ENCODE measurements around the gene SLC10A3.
A peak's percentile ranks its signal among the peaks of the same experiment; 100 is the strongest.

SLC10A3 gene

DNA sequence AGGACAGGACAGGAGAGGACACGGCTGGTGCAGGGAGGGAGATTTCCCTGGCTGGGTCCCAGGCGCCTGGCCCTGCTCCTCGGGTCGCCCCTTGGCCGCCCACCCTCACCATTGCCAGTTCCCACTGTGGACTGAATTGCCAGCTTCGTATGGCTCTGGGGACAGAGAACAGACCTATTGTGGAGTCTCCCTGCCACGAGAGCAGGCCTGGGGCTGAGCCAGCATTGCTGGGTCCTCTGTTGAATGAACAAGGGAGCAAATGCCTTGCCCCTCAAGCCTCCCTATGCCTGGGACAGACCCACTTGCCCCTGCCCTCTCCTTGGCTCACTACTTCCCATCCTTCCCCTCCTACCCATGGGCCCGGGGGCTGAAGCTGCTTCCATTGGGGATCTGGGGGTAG, 28.0 kb downstream of the SLC10A3 start:
- no peak for DNase-seq

DNA sequence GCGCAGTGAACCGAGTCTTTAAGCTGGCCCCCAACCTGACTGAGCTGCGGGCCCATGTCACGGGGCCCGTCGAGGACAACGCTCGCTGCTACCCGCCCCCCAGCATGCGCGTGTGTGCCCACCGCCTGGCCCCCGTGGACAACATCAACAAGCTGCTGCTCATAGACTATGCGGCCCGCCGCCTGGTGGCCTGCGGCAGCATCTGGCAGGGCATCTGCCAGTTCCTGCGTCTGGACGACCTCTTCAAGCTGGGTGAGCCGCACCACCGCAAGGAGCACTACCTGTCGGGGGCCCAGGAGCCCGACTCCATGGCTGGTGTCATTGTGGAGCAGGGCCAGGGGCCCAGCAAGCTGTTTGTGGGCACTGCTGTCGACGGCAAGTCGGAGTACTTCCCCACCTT, 30.1 kb downstream of the SLC10A3 start:
- no peak for DNase-seq

DNA sequence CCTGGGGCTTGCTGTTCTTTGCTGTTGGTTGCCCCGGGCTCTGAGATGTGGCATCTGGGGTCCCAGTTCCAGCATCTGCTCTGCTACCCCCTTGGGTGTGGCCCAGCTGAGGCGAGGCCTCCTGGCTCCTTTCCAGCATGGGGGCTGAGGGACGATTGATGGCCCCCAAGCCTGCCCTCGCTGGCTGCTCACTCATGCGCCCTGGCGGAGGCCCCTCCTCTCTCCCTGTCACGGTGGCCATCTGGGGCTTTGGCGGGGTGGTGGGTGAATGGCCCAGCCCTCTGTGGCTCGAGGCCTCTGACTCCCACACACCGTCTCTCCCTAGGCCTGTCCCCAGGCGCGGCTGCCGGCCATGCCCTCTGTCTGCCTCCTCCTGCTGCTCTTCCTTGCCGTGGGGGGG, 30.6 kb downstream of the SLC10A3 start:
- DNase-seq, result no peak

DNA sequence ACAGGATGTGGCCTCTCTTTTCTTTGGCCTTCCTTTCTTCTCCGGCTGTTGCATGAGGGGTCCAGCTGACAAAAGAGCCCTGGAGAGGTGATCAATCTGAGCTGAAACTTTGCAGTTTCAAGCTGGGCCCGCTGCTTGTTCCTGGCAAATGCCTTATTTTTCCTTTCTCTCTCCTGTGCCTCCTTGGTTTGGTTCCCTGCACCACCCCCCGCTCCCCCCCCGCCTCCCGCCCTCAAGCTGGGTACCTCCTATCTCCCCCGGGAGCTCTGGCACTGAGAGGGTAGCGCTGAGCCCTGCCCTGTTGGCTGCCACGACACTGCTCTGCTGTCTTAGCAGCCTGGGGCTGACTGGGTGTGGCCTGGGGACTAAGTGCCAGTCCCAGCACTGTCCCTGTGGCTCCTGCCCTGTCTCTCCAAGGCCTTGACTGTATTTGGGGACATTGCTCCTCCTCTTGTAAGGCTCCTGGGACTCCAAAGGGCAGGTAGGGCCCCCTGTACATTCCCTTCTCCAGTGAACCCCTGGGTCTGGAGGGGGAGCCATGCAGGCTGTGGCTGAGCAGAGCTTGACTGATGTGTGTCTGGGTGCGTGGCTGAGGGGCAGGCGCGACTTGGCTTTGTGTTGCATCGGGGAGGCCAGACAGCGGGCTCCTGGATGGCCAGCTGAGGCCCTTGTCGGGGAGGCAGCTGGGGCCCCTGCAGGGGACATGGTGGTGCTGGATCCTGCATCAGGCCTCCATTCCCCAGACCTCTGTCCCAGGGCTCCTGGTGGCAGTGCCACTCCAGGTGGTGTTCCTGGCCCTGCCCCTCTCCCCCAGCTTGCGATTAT, 31.3 kb downstream of the SLC10A3 start:
- DNase-seq, result no peak

DNA sequence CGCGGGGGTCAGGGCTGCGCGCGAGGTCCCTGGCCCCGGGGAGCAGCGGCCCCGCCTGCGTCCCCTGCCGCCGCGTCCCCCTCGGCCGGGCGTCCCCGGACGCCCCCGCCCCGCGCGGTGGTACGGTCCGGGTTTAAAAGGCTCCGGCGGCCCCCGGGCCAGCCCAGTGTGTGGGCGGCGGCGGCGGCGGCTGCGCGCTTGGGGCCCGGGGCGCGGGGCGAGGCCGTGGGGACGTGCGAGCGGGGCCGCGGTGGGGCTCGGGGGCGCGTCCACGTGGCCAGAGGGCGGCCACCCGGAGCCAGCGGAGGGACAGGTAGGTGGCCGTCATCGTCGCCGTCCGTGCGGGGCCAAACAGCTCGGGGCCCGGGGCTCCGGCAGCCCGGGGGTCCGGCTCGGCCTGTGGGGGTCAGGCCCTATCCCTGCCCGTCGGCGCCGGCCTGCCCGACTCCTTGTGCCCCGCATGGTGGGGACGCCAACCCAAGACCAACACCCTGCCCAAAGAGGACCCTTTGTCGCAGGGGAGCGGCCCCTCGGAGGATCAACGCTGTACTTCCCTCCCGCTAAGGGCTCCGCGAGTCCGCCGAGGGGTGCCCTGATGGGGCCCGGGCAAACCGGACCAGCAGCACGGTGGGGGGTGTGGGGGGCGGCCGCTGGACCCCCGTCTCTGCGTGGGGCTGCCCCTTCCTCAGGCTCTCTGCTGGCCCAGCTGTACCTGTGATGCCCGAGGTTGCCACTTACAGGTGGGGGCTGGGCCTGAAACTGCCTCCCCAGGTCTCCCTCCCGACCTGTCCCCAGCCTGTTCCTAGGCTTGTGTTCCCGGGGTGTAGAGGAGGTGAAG, 32.1 kb downstream of the SLC10A3 start, which contains the start of gene PLXNA3:
PLXNA3 (plus strand) TSS at position 166 of the 838 bp plus-strand sequence. CDS start 1,903 bp downstream, outside the sequence.
- DNase-seq, result no peak

DNA sequence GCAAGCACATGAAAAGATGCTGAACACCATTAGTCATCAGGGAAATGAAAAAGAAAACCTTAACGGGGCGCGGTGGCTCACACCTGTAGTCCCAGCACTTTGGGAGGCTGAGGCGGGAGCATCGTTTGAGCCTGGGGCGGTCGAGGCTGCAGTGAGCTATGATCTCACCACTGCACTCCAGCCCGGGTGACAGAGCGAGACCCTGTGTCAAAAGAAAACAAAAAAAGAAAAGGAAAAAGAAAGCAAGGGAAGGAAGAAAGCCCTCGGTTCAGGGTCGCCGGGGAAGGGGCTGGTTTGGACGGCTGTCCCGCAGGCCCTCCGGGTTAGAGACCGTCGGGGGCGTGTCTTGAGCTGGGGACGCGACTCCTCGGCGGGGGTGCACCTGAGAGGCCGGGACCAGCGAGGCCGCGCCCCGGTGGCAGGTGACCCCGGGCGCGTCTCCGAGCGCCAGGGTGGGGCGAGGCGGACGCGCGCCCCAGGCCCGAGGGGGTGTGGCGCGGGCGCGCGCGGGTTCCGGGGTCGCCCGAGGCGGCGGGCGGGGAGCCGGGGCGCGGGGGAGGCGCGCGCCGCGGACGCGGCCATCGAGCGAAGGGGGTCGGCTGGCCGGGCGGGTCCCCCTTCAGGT, 32.8 kb downstream of the SLC10A3 start:
- no peak for DNase-seq

DNA sequence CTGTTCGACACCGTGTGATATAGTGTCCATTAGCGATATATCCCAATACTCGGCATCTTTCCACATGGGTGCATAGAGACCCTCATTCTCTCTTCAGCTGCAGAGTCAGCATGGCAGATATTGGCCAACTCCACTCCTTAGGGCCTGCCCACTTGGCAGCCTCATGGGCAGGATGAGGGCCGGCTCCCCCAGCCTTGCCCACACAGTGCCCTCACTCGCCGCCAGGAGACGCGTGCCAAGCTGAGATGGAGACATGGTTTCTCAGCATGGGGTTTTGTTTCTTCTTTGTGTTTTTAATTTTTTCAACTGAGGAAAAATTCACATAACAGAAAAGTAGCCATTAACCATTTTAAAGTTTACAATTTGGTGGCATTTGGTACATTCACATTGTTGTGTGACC, 37.6 kb downstream of the SLC10A3 start:
- no peak for DNase-seq

DNA sequence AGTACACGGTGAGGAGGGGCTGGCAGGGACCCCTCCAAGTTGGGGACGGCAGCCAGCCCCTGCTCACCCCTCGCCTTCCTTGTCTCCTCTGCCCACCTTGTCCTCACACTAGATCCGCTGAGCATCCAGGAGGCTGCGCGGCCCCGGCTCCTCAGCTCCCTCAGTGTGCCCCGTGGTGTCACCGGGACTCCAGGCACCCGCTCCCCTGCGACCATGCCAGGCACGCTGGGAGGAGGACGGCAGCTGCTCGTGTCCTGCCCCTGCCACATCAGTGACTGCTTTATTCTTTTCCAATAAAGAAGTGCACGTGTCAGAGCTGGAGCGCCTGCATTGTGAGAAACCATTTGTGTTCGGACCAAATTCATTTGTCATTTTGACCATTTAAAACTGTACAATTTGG, 40.1 kb downstream of the SLC10A3 start:
- no peak for DNase-seq

DNA sequence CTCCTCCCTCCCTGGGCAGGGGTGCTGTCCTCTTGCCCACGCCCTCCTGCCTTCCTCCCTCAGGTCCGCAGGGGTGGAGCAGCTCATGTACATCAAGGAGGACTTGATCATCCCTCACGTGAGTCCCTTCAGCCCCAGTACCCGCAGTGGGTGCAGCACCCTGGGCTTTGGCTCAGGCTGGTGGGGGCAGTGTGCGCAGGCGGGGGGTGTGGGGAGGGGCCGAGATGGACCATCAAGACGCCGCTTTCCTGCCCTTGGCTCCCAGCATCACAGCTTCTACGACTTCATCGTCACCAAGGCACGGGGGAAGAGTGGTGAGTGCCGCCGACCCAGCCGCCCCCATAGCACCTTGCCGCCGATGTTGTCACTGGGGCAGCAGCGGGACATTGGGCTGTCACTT, 40.8 kb downstream of the SLC10A3 start:
- DNase-seq, result no peak

DNA sequence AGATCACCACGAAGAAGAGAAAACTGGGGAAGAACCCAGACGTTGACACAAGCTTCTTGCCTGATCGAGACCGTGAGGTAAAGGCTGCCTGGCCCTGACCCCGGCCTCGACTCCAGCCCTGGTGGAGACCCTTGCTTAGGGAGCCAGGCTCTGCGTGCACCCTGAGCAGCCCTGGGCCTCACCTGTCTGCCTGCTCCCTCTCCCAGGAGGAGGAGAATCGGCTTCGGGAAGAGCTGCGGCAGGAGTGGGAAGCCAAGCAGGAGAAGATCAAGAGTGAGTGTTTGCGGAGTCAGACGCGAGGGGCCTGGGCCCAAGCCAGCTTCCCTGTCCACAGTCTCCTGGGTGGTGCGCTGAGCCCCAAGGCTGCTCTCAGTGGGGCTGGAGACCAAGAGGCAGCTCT, 41.9 kb downstream of the SLC10A3 start:
- DNase-seq, result no peak

DNA sequence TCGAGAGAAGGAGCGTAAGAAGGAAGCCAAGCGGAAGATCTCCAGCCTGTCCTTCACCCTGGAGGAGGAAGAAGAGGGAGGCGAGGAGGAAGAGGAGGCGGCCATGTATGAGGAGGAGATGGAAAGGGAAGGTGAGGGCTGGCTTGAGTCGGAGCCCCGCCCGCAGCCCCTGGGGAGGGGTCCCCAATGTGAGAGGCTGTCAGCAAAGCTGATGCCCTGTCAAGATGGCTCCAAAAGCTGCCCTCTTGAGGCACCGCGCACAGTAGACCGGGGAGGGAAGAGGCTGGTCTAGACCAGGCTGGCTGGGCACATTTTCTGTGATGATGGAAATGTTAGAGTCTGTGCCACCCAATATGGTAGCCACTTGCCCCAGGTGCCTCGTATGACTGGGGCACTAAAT, 44.0 kb downstream of the SLC10A3 start:
- DNase-seq, result no peak

DNA sequence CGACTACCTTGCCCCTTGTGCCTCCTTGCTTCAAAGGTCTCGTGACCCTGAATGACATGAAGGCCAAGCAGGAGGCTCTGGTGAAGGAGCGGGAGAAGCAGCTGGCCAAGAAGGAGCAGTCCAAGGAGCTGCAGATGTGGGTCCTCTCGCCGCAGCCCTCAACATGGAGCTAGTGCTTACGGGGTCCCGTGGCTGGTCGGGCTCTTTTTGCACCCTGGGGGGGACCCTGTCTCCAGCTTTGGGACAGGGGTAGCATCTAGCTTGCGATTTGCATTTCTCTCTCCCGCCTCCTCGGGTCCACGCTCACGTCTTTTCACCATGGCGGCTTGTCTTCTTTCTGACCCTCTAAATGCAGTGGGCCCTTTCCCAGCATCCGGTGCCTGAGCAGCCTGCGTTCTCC, 44.7 kb downstream of the SLC10A3 start:
- no peak for DNase-seq

DNA sequence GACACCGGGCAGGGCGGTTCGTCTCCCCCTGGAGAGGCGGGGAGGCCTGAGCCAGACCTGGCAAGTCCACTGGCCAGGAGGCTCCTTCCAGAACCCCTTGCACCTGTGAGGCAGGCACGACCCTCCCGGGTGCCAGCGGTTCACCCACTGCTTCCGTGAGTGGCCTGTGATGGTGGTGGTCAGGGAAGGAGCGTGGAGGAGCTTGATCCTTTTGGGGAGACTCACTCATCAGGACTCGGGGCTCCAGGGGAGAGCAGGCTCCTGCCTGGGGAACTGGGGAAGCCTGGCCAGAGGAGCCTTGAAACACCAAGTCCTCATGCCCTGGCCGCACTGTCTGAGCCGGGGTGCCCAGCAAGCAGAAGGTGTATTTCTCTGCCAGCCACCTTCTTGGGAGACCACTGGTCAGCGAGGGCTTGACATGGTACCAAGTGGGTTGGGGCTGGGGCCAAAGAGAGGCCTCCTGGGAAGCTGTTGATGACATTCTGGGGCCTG, 45.6 kb downstream of the SLC10A3 start:
- no peak for DNase-seq

DNA sequence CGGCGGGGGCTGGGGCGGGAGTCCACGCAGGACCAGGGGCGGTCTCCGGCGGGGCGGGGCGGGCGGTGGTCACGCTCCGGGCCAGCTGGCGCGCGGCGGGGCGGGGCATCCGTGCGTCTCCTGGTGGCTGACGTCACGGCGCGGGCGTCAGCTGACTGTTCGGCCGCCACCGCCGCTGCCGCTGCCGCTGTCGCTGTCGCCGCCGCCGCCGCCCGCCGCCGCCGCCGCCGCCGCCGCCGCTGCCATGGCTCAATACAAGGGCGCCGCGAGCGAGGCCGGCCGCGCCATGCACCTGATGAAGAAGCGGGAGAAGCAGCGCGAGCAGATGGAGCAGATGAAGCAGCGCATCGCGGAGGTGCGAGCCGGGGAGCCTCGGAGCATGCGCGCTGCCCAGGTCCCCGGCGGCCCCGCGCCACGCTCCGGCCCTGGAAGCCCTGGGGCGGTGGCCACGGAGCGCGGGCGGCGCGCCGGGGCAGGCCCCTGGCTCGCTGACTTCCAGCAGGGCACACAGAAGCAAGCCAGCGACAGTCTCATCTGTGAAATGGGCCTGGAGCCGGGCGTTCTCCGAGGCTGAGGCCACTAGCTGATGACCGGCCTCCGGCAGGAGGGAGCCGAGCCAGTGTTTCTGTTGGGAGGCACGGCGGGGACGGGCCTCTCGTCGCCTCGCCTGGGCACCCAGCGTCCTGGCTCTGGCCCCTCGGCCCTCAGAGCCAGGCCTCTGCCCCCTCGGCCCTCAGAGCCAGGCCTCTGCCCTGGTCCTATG, 46.3 kb downstream of the SLC10A3 start, which contains the start of gene FAM50A:
FAM50A (plus strand) TSS at position 150 of the 763 bp plus-strand sequence; CDS start at position 245, 95 bp downstream.
- peak; percentile 43 for DNase-seq

DNA sequence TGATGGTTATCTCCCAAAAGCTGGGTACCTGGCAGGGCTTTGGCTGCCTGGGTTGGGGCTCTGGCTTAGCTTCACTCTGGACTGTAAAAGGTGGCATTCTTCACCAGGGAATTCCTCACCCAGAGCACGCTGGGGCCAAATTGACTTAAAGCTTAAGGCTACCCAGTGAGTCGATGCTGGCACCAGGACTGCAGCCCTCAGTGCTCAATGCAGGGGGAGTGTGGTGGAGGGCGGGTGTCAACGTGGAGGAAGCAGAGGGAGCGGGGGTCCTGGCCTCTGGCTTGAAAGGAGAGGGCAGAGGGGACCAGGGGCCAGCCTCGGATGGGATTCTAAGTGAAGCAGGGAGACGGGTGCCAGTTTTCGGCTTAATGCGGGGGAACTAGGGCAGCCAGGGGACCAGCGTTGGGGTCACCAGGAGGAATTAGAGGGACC, 46.9 kb downstream of the SLC10A3 start:
- DNase-seq, result no peak

DNA sequence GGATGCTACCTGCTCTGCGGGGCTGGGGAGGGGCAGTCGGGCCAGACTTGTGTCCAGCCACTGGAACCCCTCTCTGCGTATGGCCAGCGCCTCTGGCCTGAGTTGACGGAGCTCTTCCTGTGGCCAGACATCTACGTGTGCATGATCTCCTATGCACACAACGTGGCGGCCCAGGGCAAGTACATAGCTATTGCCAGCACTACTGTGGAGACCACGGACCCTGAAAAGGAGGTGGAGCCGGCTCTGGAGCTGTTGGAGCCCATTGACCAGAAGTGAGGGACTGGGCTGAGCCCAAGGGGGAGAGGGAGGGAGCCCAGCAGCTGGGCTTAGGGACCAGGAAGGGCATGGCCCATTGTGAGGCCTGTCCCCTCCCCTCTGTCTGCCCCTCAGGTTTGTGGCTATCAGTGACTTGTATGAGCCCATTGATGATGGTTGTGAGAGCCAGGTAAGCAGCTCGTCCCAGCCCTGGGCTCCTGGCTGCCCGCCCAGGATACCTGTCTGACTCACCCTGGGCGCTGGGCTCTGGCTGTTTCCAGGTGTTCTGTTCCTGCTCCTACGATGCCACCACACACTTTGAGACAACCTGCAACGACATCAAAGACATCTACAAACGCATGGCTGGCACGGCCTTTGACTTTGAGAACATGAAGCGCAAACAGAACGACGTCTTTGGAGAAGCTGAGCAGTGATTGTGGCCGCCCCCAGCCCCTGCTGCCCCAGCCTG, 48.3 kb downstream of the SLC10A3 start:
- DNase-seq, result no peak

DNA sequence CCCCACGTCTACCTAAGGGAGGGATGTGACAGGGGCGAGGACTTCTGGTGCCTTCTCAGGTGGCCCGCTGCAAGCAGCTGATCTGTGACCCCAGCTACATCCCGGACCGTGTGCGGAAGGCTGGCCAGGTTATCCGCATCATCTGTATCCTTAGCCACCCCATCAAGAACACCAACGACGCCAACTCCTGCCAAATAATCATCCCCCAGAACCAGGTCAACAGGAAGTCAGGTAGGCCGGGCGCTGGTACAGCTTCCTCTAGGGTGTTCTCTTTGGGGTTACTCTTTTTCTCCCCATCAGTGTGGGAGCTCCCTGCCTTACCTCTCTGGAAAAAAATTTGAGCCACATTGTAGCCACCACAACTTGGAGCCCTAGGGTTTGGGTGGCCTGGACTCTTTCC, 48.9 kb downstream of the SLC10A3 start:
- no peak for DNase-seq

DNA sequence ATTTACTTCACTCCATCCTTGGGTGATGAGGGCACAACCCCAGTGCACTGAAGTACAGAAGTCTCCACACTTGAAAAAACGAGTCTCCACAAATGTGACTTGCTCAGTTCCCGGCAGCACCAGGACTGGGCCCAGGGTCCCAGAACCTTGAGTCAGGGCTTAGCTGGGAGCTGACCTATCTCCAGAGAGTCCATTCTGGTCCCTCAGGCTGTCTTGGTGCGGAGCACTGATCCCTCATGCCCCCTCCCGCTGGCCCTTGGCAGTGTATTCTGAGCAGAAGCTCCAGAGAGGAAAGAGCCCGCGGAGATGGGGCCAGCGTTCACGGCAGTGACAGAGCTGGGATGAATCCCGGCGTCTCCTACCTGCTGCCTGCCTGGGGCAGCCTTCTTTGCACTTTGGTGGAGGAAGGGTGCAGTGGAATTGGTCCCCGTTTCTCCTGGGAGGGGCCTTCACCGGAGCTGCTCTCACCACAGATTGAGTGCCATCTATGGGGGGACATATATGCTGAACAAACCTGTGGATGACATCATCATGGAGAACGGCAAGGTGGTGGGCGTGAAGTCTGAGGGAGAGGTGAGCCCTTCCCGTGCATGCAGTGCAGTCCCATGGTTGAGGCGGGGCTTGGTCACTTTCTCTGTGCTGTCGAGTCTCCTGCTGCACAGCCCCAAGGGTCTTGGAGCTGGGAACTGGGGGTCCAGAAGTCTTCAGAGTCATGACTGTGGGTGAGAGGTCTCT, 49.6 kb downstream of the SLC10A3 start:
- no peak for DNase-seq

DNA sequence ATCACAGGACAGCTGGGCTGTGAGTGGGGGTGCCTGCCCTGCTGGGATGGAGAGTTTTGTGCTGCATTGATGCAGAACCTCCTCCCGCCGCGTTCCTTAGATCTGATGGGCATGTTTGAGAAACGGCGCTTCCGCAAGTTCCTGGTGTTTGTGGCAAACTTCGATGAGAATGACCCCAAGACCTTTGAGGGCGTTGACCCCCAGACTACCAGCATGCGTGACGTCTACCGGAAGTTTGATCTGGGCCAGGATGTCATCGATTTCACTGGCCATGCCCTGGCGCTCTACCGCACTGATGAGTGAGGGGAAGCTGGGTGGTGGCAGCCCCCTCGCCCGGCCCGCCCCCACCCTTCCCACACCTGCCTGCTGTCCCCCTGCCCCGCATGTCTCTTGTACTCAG, 50.6 kb downstream of the SLC10A3 start:
- no peak for DNase-seq

DNA sequence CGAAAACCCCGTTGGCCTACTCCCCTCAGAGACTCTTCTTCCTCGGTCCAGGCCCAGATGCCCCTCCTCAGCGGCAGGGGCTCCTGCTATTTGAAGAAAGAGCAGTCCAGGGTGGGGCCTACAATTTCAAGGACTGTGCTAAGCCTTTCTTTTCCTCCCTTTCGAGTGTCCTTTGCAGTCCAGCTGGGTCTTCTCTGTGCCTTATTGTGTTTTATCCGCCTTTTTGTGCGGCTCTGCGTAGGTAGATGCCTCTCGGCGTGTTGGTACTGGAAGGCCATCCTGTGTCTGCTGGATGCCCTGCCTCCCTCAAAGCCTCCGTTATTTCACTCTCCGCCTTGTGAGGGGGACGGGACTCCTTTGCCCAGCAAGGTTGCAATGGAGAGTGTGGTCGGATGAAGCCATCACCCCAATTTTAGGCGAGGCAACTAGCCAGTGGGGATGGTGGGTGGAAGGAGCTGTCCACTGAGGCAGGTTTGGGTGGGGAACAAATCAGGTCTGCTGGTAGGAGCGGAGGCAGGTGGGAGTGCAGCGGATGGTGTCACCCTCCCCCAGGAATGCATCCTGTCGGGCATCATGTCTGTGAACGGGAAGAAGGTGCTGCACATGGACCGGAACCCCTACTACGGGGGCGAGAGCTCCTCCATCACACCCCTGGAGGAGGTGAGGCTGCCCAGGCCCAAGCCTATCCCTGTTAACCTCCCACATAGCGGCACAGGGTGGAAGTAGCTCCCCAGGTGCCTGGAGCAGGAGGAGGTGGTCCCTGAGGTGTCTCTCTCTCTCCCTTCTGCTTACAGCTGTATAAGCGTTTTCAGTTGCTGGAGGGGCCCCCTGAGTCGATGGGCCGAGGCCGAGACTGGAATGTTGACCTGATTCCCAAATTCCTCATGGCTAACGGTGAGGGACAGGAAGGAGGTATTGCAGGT, 52.2 kb downstream of the SLC10A3 start:
- DNase-seq, result no peak

Measured in amniotic stem cell (primary cell).